Caco-2 (cell line): ENCODE data around the gene CDHR4. TPM values are rescaled to one million over a fixed set of nuclear protein-coding genes. Genes with fewer than 3 reads are reported as not detected.

Experiments used
- BruUV-seq: library from RNA; stranded (reverse); fragments of 400-500 nt; replicated peaks from 2 replicates; lab custom pipeline; 2021; lab: Mats Ljungman, UMichigan
- CTCF ChIA-PET: fragments of 300-600 bp; sonication (Branson Sonifier 250); formaldehyde crosslinking; loops from one replicate; lab custom pipeline; 2022; ENCODE audit warnings: antibody characterized with exemption; lab: Charles Lee
- POLR2A ChIA-PET: fragments of 300-600 bp; sonication (Branson Sonifier 250); formaldehyde crosslinking; loops from one replicate; lab custom pipeline; 2022; ENCODE audit warnings: antibody characterized with exemption; lab: Charles Lee
- DNase-seq, 2 experiments: peaks; one replicate each; pipeline versions ENCODE4 v3.0.0 to v3.0.0-alpha.2; 2020 to 2022
- H3K27me3 ChIP-seq: replicated peaks from 2 replicates; pipeline ENCODE4 v1.6.0; 2011; ENCODE audit warnings: low read length; ENCODE audit not compliant: control insufficient read depth, insufficient read depth
- H3K36me3 ChIP-seq: 2 replicates; pipeline ENCODE4 v1.5.1; 2011; ENCODE audit warnings: low read length; ENCODE audit not compliant: control insufficient read depth, insufficient read depth
- H3K4me1 ChIP-seq: fragments of 250-450 bp; sonication (Bioruptor Pico); 2 replicates; pipeline ENCODE4 v1.5.1; 2020; ENCODE audit warnings: mild to moderate bottlenecking
- H3K4me3 ChIP-seq: 2 replicates; pipeline ENCODE4 v1.5.1; 2011; ENCODE audit warnings: low read depth, mild to moderate bottlenecking, control low read depth, low read length
- H3K9me3 ChIP-seq: fragments of 250-450 bp; sonication (Bioruptor Pico); 2 replicates; pipeline ENCODE4 v1.5.1; 2020; ENCODE audit warnings: mild to moderate bottlenecking, moderate library complexity
- H3K27ac Mint-ChIP-seq: one replicate; pipeline ENCODE4 v1.8.0; 2022; ENCODE audit warnings: mixed read lengths; ENCODE audit not compliant: unreplicated experiment
- H3K27me3 Mint-ChIP-seq: one replicate; pipeline ENCODE4 v1.8.0; 2022; ENCODE audit warnings: mixed read lengths; ENCODE audit not compliant: insufficient read depth, unreplicated experiment
- H3K36me3 Mint-ChIP-seq: one replicate; pipeline ENCODE4 v1.8.0; 2022; ENCODE audit warnings: mild to moderate bottlenecking, mixed read lengths; ENCODE audit not compliant: insufficient read depth, unreplicated experiment
- H3K4me1 Mint-ChIP-seq: one replicate; pipeline ENCODE4 v1.8.0; 2022; ENCODE audit warnings: low read depth, mixed read lengths; ENCODE audit not compliant: unreplicated experiment
- H3K4me3 Mint-ChIP-seq: one replicate; pipeline ENCODE4 v1.8.0; 2022; ENCODE audit warnings: mild to moderate bottlenecking, moderate library complexity, mixed read lengths; ENCODE audit not compliant: unreplicated experiment
- H3K9me3 Mint-ChIP-seq: one replicate; pipeline ENCODE4 v1.8.0; 2022; ENCODE audit warnings: mixed read lengths; ENCODE audit not compliant: unreplicated experiment
- CTCF ChIP-seq, 2 experiments: fragments of 200-600 bp in 1 of 2; IDR thresholded peaks; 1 replicate in 1 of 2; 2 replicates in 1 of 2; pipeline versions ENCODE4 v1.5.1 to v1.8.0; 2011 to 2022; ENCODE audit warnings: antibody characterized with exemption in 1 of 2, control low read depth in 1 of 2, inconsistent platforms in 1 of 2, low read depth in 1 of 2, low read length in 1 of 2, mild to moderate bottlenecking in 1 of 2, moderate library complexity in 1 of 2; ENCODE audit not compliant: insufficient read depth in 1 of 2, severe bottlenecking in 1 of 2, unreplicated experiment in 1 of 2
- intact Hi-C: fragments of 100-400 bp; cut with micrococcal nuclease; formaldehyde crosslinking; loops from one replicate; pipeline ENCODE4 v1.10.0; 2022; ENCODE audit not compliant: unreplicated experiment
- total RNA-seq: library from RNA; stranded (reverse); gene quantifications from 2 replicates; pipeline ENCODE4 v1.2.3, GENCODE V29; 2022

The CDHR4 gene
- total RNA-seq, 1 experiment from 2014 or later = not detected

DNA sequence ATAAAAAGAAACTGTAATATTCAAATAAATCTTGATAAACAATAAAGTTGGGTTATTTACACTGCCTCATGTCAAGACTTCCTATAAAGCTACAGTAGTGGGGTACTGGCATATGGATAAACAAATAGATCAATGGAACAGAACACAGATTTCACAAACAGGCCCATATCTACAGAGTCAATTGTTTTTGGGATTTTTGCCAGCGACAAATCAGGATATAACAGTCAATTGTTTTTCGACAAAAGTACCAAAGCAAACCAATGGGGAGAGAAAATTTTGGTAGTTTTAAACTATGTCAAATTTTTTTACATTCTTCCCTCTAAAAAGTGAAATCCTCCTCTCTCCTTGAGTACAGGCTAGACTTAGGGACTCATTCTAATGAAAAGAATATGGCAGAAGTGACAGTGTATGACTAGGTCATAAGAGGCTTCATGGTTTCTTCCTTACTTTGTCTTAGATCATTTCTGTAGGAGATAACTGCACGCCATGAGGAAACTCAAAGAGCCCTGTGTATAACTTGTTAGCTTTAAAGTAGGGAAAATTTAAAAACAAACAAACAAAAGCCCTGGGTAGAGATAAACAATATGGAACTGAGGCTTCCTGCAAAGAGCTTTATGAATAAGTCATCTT, 30.3 kb downstream of the CDHR4 start:
- no peaks in the 10 kb centered on the region for H3K4me1 ChIP-seq
- H3K4me3 ChIP-seq = no peak overlapping the region
- H3K4me3 Mint-ChIP-seq = no peak overlapping the region
- peaks cover 30% of the 10 kb centered on the region for H3K36me3 Mint-ChIP-seq
- BruUV-seq = no TSS peak
- no peaks in the 10 kb centered on the region for H3K36me3 ChIP-seq
- DNase-seq = no peak
- no peaks in the 10 kb centered on the region for H3K4me1 Mint-ChIP-seq
- H3K27me3 ChIP-seq = no peaks in the 10 kb centered on the region
- H3K9me3 ChIP-seq = no peaks in the 10 kb centered on the region
- no peak overlapping the region for H3K27ac Mint-ChIP-seq
- intact Hi-C loops = no loop called here
- no peak for TF ChIP-seq CTCF (IDR thresholded peaks at IDR 0.05; ENCODE audit: insufficient read depth in 1 of 2, low read depth in 1 of 2, low read length in 1 of 2, severe bottlenecking in 1 of 2, unreplicated experiment in 1 of 2)
- ChIA-PET CTCF (no interaction called here), POLR2A (no interaction called here)
- no peaks in the 10 kb centered on the region for H3K27me3 Mint-ChIP-seq
- no peaks in the 10 kb centered on the region for H3K9me3 Mint-ChIP-seq

GRCh38 chr3:49763981-49764380, 35.7 kb downstream of the CDHR4 start:
- Mint-ChIP-seq H3K4me3 (no peak overlapping the region), H3K27ac (no peak overlapping the region), H3K4me1 (no peaks in the 10 kb centered on the region), H3K9me3 (no peaks in the 10 kb centered on the region), H3K27me3 (no peaks in the 10 kb centered on the region), H3K36me3 (peaks cover 34% of the 10 kb centered on the region)
- H3K27me3 ChIP-seq = no peaks in the 10 kb centered on the region
- no peak overlapping the region for H3K4me3 ChIP-seq
- DNase-seq = no peak
- H3K9me3 ChIP-seq = no peaks in the 10 kb centered on the region
- no TSS peak for BruUV-seq
- POLR2A ChIA-PET = no interaction called here
- no peaks in the 10 kb centered on the region for H3K4me1 ChIP-seq
- H3K36me3 ChIP-seq = no peaks in the 10 kb centered on the region
- CTCF ChIA-PET = no interaction called here
- no peak for TF ChIP-seq CTCF (IDR thresholded peaks at IDR 0.05; ENCODE audit: insufficient read depth in 1 of 2, low read depth in 1 of 2, low read length in 1 of 2, severe bottlenecking in 1 of 2, unreplicated experiment in 1 of 2)
- intact Hi-C loops = no loop called here

DNA sequence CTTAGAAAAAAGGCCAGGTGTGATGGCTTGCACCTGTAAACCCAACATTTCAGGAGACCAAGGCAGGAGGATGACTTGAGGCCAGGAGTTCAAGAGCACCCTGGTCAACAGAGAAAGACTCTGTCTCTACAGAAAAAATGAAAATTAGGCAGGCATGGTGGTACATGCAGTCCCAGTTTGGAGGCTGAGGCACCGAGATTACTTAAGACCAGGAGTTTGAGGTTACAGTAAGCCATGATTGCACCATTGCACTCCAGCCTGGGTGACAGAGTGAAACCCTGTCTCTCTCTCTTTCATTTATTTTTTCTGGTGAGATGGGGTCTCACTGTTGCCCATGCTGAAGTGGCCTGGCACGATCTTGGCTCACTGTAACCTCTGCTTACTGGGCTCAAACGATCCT, 38.0 kb downstream of the CDHR4 start:
- Mint-ChIP-seq H3K36me3 (peaks cover 34% of the 10 kb centered on the region), H3K27me3 (no peaks in the 10 kb centered on the region), H3K4me1 (no peaks in the 10 kb centered on the region), H3K9me3 (no peaks in the 10 kb centered on the region), H3K27ac (no peak overlapping the region), H3K4me3 (no peak overlapping the region)
- intact Hi-C loops = no loop called here
- Histone ChIP-seq H3K27me3 (no peaks in the 10 kb centered on the region), H3K36me3 (no peaks in the 10 kb centered on the region), H3K9me3 (no peaks in the 10 kb centered on the region), H3K4me1 (no peaks in the 10 kb centered on the region), H3K4me3 (no peak overlapping the region)
- no TSS peak for BruUV-seq
- ChIA-PET CTCF (no interaction called here), POLR2A (no interaction called here)
- no peak for TF ChIP-seq CTCF (IDR thresholded peaks at IDR 0.05; ENCODE audit: insufficient read depth in 1 of 2, low read depth in 1 of 2, low read length in 1 of 2, severe bottlenecking in 1 of 2, unreplicated experiment in 1 of 2)
- DNase-seq = no peak
